NK-92 (cell line): Measurements from ENCODE around the gene IGSF11.
"Not testable (repeated sequence)": the region's sequence is repeated elsewhere in the genome, so short reads cannot be mapped to it uniquely, and the experiment has no call there.

ENCODE experiments used
- DNase-seq: peaks from one replicate; lab custom pipeline; 2025; ENCODE audit not compliant: unreplicated experiment; lab: John Stamatoyannopoulos, UW

IGSF11 gene

GRCh38 chr3:118889691-118890090 is 145.0 kb downstream of the IGSF11 start:
- DNase-seq = no peak

GRCh38 chr3:118886708-118887107 is 147.9 kb downstream of the IGSF11 start:
- DNase-seq = no peak

GRCh38 chr3:118884748-118885206 is 149.9 kb downstream of the IGSF11 start:
- DNase-seq = no peak

DNA sequence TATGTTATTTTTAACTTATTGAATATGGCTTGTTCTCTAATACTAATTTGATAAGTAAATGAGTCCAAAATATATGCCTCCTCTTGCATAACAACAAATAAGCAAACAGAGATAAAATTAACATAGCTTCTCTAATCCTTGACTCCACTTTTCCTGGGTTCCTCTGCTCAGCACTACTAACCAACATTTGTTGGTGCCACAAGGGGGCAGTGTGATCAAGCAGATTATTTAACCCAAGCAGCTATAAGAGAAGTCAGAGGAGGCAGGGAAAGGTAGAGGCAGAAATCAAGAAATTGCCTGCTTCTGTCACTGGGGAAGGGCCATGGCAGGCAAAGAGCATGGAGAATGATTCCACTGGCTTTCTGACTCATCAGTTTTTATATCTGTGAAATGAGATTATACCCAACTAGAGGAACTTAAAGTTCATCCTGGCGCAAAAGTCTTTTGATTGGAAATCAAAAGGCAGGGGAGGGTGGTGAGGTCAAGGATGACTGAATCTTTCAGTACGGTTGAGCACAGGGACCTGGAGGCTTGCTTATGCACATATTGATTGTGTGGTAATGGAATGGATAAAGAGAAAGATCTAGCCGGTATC is 152.2 kb downstream of the IGSF11 start:
- no peak for DNase-seq

GRCh38 chr3:118868051-118868450 is 166.6 kb downstream of the IGSF11 start:
- no peak for DNase-seq

DNA sequence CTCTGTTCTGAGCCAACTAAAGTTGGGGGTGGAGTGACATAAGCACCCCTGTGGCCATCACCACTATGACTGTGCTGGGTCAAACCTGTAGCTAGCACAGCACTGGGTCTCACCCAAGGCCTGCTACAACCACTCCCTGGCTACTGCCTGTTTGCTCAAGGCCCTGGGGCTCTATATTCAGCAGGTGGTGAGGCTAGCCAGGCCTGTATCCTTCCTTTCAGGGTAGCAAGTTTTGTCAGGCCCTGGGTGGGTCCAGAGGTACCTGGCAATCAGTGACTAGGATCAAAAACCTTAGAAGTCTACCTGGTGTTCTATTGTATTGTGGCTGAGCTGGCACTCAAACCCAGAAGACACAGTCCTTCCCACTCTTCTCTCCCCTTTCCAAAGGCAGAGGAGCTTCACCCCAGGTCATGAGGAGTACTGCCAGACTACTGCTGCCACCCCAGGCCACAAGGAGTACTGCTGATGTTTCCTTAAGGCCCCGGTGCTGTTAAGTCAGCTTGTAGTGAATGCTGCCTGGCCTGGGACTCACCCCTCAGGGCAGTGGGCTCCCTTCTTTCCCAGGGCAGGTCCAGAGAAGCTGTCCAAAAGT is 170.8 kb downstream of the IGSF11 start:
- no peak for DNase-seq

GRCh38 chr3:118859950-118860349 is 174.7 kb downstream of the IGSF11 start:
- no peak for DNase-seq

- DNase-seq = not testable (repeated sequence)
Measured at GRCh38 chr3:118851466-118852193, 183.0 kb downstream of the IGSF11 start.

DNA sequence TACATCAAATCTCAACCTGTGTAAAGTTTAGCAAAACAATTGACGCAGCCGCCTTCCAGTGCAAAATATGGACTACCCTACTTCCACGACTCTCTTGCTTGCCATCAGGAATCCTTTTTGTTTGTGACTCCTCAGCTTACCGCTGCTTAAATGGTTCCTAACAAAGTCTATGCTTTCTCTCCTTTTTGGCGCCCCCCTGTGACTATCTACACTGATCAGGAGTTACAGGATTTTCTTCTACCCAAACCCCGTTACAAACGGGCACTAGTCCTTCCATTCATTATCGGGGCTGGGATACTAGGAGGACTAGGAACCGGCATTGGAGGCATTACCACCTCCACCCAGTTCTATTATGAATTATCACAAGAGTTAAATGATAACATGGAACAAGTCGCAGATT is 184.0 kb downstream of the IGSF11 start:
- DNase-seq = no peak
